A549 (cell line): ENCODE measurements around the gene PARD6G. TPM values are rescaled to one million over a fixed set of nuclear protein-coding genes. Genes with fewer than 3 reads are reported as not detected.

ENCODE experiments used
- ATAC-seq, 2 experiments: fragments of 200-7000 bp in 1 of 2; fragments of >200 bp in 1 of 2; cut with Nextera tagmentation in 1 of 2; cut with Tn5 transposase in 1 of 2; 3 replicates each; pipeline versions ENCODE4 v1.8.0 to v1.9.1; 2018 to 2020; ENCODE audit warnings: mild to moderate bottlenecking in 1 of 2, moderate library complexity in 1 of 2
- CTCF ChIA-PET: fragments of 300-600 bp; sonication (Branson Sonifier 250); formaldehyde crosslinking; extraction: SDS; loops from one replicate; lab custom pipeline; 2021; ENCODE audit warnings: antibody characterized with exemption, inconsistent platforms; lab: Yijun Ruan, JAX
- POLR2A ChIA-PET: fragments of 350-600 bp; formaldehyde crosslinking; extraction: SDS; loops from one replicate; lab custom pipeline; 2021; ENCODE audit warnings: antibody characterized with exemption, inconsistent platforms; lab: Yijun Ruan, JAX
- DNase-seq, 2 experiments: peaks; one replicate each; pipeline versions ENCODE4 v3.0.0 to v3.0.0-alpha.2; 2011 to 2016; ENCODE audit warnings: low read depth in 1 of 2, low spot score in 1 of 2
- FAIRE-seq: peaks from 2 replicates; lab custom pipeline; 2011; peaks lifted over from hg19 to GRCh38; lab: Jason Lieb, UNC
- H3K27ac ChIP-seq, 2 experiments: fragments of >200 bp; sonication (Bioruptor Twin); formaldehyde crosslinking; 3 replicates each; pipeline ENCODE4 v1.5.1; 2016 to 2017
- H3K4me1 ChIP-seq: fragments of >200 bp; sonication (Bioruptor Twin); formaldehyde crosslinking; 3 replicates; pipeline ENCODE4 v1.6.1; 2016
- H3K4me2 ChIP-seq: fragments of >200 bp; sonication (Bioruptor Twin); formaldehyde crosslinking; 3 replicates; pipeline ENCODE4 v1.6.1; 2016
- H3K4me3 ChIP-seq: fragments of >200 bp; sonication (Bioruptor Twin); formaldehyde crosslinking; 3 replicates; pipeline ENCODE4 v1.5.1; 2016
- H3K9me3 ChIP-seq: fragments of >200 bp; sonication (Bioruptor Twin); formaldehyde crosslinking; 3 replicates; pipeline ENCODE4 v1.6.1; 2016
- CBX2 ChIP-seq: fragments of 200-600 bp; sonication (generic); IDR thresholded peaks from 2 replicates; pipeline ENCODE4 v1.6.1; 2016; ENCODE audit warnings: low read depth, mild to moderate bottlenecking, borderline replicate concordance
- CBX8 ChIP-seq: fragments of 200-600 bp; sonication (generic); IDR thresholded peaks from 2 replicates; pipeline ENCODE4 v1.6.1; 2016
- CHD2 ChIP-seq: fragments of 150-350 bp; IDR thresholded peaks from 2 replicates; pipeline ENCODE4 v1.6.1; 2014; ENCODE audit warnings: low read length; ENCODE audit not compliant: partially characterized antibody
- CTCF ChIP-seq: fragments of >200 bp; sonication (Bioruptor Twin); formaldehyde crosslinking; IDR thresholded peaks from 3 replicates; pipeline ENCODE4 v1.5.1; 2016
- FOSB ChIP-seq: fragments of 250-450 bp; sonication (Bioruptor Pico); IDR thresholded peaks from 2 replicates; pipeline ENCODE4 v1.5.0; 2020; ENCODE audit warnings: mild to moderate bottlenecking, moderate library complexity
- FOXS1 ChIP-seq: fragments of 250-450 bp; sonication (Bioruptor Pico); IDR thresholded peaks from 2 replicates; pipeline ENCODE4 v1.5.0; 2020; ENCODE audit warnings: mild to moderate bottlenecking, moderate library complexity
- GATA3 ChIP-seq: IDR thresholded peaks from 2 replicates; pipeline ENCODE4 v1.6.1; 2012; ENCODE audit warnings: borderline replicate concordance
- HDAC2 ChIP-seq: fragments of 200-600 bp; sonication (generic); IDR thresholded peaks from 2 replicates; pipeline ENCODE4 v1.6.1; 2016
- HMGXB4 ChIP-seq: fragments of 250-450 bp; sonication (Bioruptor Pico); IDR thresholded peaks from 2 replicates; pipeline ENCODE4 v1.5.0; 2021; ENCODE audit warnings: mild to moderate bottlenecking, moderate library complexity, borderline replicate concordance
- HOXA7 ChIP-seq: fragments of 250-450 bp; sonication (Bioruptor Pico); IDR thresholded peaks from 2 replicates; pipeline ENCODE4 v1.5.0; 2020; ENCODE audit warnings: mild to moderate bottlenecking, moderate library complexity
- JUN ChIP-seq, 2 experiments: fragments of >200 bp; sonication (Bioruptor Twin); formaldehyde crosslinking; IDR thresholded peaks; 2 replicates in 1 of 2; 3 replicates in 1 of 2; pipeline ENCODE4 v1.6.1; 2016 to 2017
- JUNB ChIP-seq: fragments of >200 bp; sonication (Bioruptor Twin); formaldehyde crosslinking; IDR thresholded peaks from 2 replicates; pipeline ENCODE4 v1.6.1; 2016
- MAFK ChIP-seq: fragments of 450-650 bp; IDR thresholded peaks from 2 replicates; pipeline ENCODE4 v1.6.1; 2014; ENCODE audit not compliant: partially characterized antibody
- MYC ChIP-seq: IDR thresholded peaks from 2 replicates; pipeline ENCODE4 v1.6.1; 2012; ENCODE audit warnings: mild to moderate bottlenecking, inconsistent platforms, low read length, improper control_type of control experiment, borderline replicate concordance
- NFE2L2 ChIP-seq: fragments of 150-350 bp; conservative IDR thresholded peaks from 2 replicates; pipeline ENCODE4 v1.6.1; 2014; ENCODE audit warnings: low read length
- NR3C1 ChIP-seq: fragments of >200 bp; sonication (Bioruptor Twin); formaldehyde crosslinking; IDR thresholded peaks from 3 replicates; pipeline ENCODE4 v1.6.1; 2017
- RAD21 ChIP-seq, 2 experiments: fragments of >200 bp in 1 of 2; sonication (Bioruptor Twin) in 1 of 2; formaldehyde crosslinking in 1 of 2; IDR thresholded peaks in 1 of 2; conservative IDR thresholded peaks in 1 of 2; 2 replicates in 1 of 2; 3 replicates in 1 of 2; pipeline ENCODE4 v1.6.1; 2012 to 2018; ENCODE audit warnings: inconsistent platforms in 1 of 2
- RCOR1 ChIP-seq: fragments of 150-350 bp; IDR thresholded peaks from 2 replicates; pipeline ENCODE4 v1.6.1; 2014; ENCODE audit warnings: antibody characterized with exemption, low read length, low read depth
- RFX5 ChIP-seq: fragments of 450-650 bp; IDR thresholded peaks from 2 replicates; pipeline ENCODE4 v1.7.1; 2014; ENCODE audit warnings: antibody characterized with exemption, mild to moderate bottlenecking, moderate library complexity
- RNF2 ChIP-seq: fragments of 200-600 bp; sonication (generic); IDR thresholded peaks from 2 replicates; pipeline ENCODE4 v1.6.1; 2016; ENCODE audit warnings: low read depth, mild to moderate bottlenecking, antibody characterized with exemption, moderate library complexity, borderline replicate concordance
- SMC3 ChIP-seq: fragments of >200 bp; sonication (Bioruptor Twin); formaldehyde crosslinking; IDR thresholded peaks from 3 replicates; pipeline ENCODE4 v1.6.1; 2018; ENCODE audit warnings: inconsistent platforms
- SREBF2 ChIP-seq: fragments of 450-650 bp; IDR thresholded peaks from 2 replicates; pipeline ENCODE4 v1.6.1; 2014; ENCODE audit warnings: mild to moderate bottlenecking, moderate library complexity
- ZC3H11A ChIP-seq: fragments of 450-650 bp; IDR thresholded peaks from 2 replicates; pipeline ENCODE4 v1.6.1; 2014; ENCODE audit warnings: antibody characterized with exemption, mild to moderate bottlenecking
- ZFP36 ChIP-seq: fragments of 450-650 bp; IDR thresholded peaks from 2 replicates; pipeline ENCODE4 v1.6.1; 2014; ENCODE audit warnings: borderline replicate concordance; ENCODE audit not compliant: partially characterized antibody
- ZNF302 ChIP-seq: fragments of 250-450 bp; sonication (Bioruptor Pico); IDR thresholded peaks from 2 replicates; pipeline ENCODE4 v1.9.0; 2021; ENCODE audit warnings: inconsistent platforms, mild to moderate bottlenecking, moderate library complexity
- WGBS: methylation state at CpG from one replicate; pipeline ENCODE4 v1.1.6; 2017; ENCODE audit errors: missing lambda C conversion rate; 5-methylcytosine and 5-hydroxymethylcytosine counted together
- polyA plus RNA-seq, 4 experiments: library from polyadenylated mRNA; depleted of rRNA in 3 of 4; stranded (reverse); fragments of >200 nt; fragmentation: RNase III in 1 of 4; extraction: RNeasy Plus Mini Kit Qiagen cat#74134 plus additional on column Dnase treatment in 1 of 4; gene quantifications; 2 replicates in 3 of 4; 3 replicates in 1 of 4; pipeline ENCODE4 v1.2.3, GENCODE V29; 2011 to 2017

Gene PARD6G
- polyA plus RNA-seq, 2 of the 4 experiments (the other 2 are of a cell fraction), result 1.6 to 2.3 TPM

GRCh38 chr18:80202264-80202998, 44.9 kb downstream of the PARD6G start:
- Histone ChIP-seq H3K9me3 (no peaks in the 10 kb centered on the region), H3K4me2 (no peak overlapping the region), H3K27ac (no peak overlapping the region), H3K4me1 (no peaks in the 10 kb centered on the region), H3K4me3 (no peak overlapping the region)
- DNase-seq (no peak), FAIRE-seq (no peak), ATAC-seq (no peak)
- ChIA-PET POLR2A (no interaction called here), CTCF (interaction anchor here (0.9 to 3.1 kb wide), 5 partner anchors 45 to 56 kb away, joined by 3 to 25 read pairs (median 4); partner anchors contain the start of gene PARD6G)
- WGBS, result 71% methylated on average over 12 of the region's 12 CpGs
- peak; percentile 63 for TF ChIP-seq MAFK
- TF ChIP-seq JUN (IDR thresholded peaks at IDR 0.05), result no peak
- no peak for TF ChIP-seq HDAC2

- ChIA-PET POLR2A (no interaction called here), CTCF (interaction anchor here (2.5 to 3.1 kb wide), 2 partner anchors 47 to 54 kb away, joined by 15 to 25 read pairs; partner anchors contain the start of gene PARD6G)
- Histone ChIP-seq H3K27ac (no peak overlapping the region), H3K9me3 (no peaks in the 10 kb centered on the region), H3K4me2 (no peak overlapping the region), H3K4me1 (no peaks in the 10 kb centered on the region), H3K4me3 (no peak overlapping the region)
- FAIRE-seq (no peak), ATAC-seq (no peak), DNase-seq (no peak)
- 82% methylated on average over 5 of the region's 9 CpGs for WGBS
- no peak for TF ChIP-seq CBX2
- TF ChIP-seq MAFK, result no peak
- TF ChIP-seq HOXA7 (CRISPR knock-in tag), result no peak
- no peak for TF ChIP-seq CHD2
- no peak for TF ChIP-seq ZC3H11A
- no peak for TF ChIP-seq JUN (IDR thresholded peaks at IDR 0.05)
- no peak for TF ChIP-seq GATA3
Observed at GRCh38 chr18:80201739-80202138, 45.6 kb downstream of the PARD6G start.

GRCh38 chr18:80200932-80201672, 46.2 kb downstream of the PARD6G start:
- CTCF ChIA-PET, result interaction anchor here (1.0 to 3.1 kb wide), 12 partner anchors 8 to 60 kb away, joined by 3 to 25 read pairs (median 4); partner anchors contain the start of gene PARD6G
- H3K4me2 ChIP-seq, result no peak overlapping the region
- no peak overlapping the region for H3K4me3 ChIP-seq
- FAIRE-seq, result no peak
- ATAC-seq, result no peak
- H3K9me3 ChIP-seq, result no peaks in the 10 kb centered on the region
- no peak overlapping the region for H3K27ac ChIP-seq
- DNase-seq, result no peak
- WGBS, result 76% methylated on average over 11 of the region's 17 CpGs
- H3K4me1 ChIP-seq, result no peaks in the 10 kb centered on the region
- TF ChIP-seq SREBF2 (no peak), RFX5 (no peak), RCOR1 (no peak), ZFP36 (no peak), CBX8 (no peak), MYC (no peak), HMGXB4 (CRISPR knock-in tag) (no peak)
- POLR2A ChIA-PET, result no interaction called here

- DNase-seq, result peak; percentile 7 to 29
- H3K4me3 ChIP-seq, result no peak overlapping the region
- POLR2A ChIA-PET, result no interaction called here
- ATAC-seq, result peak; percentile 86 to 87; a peak in 5 of 6 replicates
- H3K27ac ChIP-seq, result no peak overlapping the region
- H3K4me2 ChIP-seq, result no peak overlapping the region
- FAIRE-seq, result no peak
- 48% methylated on average over 13 of the region's 17 CpGs for WGBS
- CTCF ChIA-PET, result interaction anchor here (0.8 to 3.1 kb wide), 15 partner anchors 8 to 61 kb away, joined by 3 to 25 read pairs (median 3); partner anchors contain the start of gene PARD6G
- H3K4me1 ChIP-seq, result no peaks in the 10 kb centered on the region
- no peaks in the 10 kb centered on the region for H3K9me3 ChIP-seq
- peak; percentile 32; the same call in 1 of the 3 replicates for TF ChIP-seq CTCF
- no peak for TF ChIP-seq NR3C1
- no peak for TF ChIP-seq FOXS1
- peak; percentile 26 to 43; a peak in 2 of 5 replicates for TF ChIP-seq RAD21 (conservative IDR thresholded peaks at IDR 0.05 in 1 of 2, IDR thresholded peaks at IDR 0.05 in 1 of 2)
- TF ChIP-seq RNF2, result no peak
- TF ChIP-seq CHD2, result no peak
- TF ChIP-seq ZNF302, result no peak
- TF ChIP-seq HOXA7 (CRISPR knock-in tag), result no peak
- TF ChIP-seq FOSB (CRISPR knock-in tag), result no peak
- TF ChIP-seq NFE2L2, result no peak
- TF ChIP-seq SMC3, result peak; percentile 22; the same call in 1 of the 3 replicates
- no peak for TF ChIP-seq JUNB
Observed at GRCh38 chr18:80200171-80200931, 47.0 kb downstream of the PARD6G start.
